GM12801 (cell line): ENCODE measurements around the gene RGR.

Experiments used
- CTCF ChIP-seq: IDR thresholded peaks from one replicate; pipeline ENCODE4 v1.5.1; 2011; ENCODE audit warnings: control low read depth; ENCODE audit not compliant: insufficient read length; ENCODE audit errors: extremely low read depth

RGR gene

GRCh38 chr10:84211566-84211965 lies 33.3 kb upstream of the RGR start:
- no peak for TF ChIP-seq CTCF

DNA sequence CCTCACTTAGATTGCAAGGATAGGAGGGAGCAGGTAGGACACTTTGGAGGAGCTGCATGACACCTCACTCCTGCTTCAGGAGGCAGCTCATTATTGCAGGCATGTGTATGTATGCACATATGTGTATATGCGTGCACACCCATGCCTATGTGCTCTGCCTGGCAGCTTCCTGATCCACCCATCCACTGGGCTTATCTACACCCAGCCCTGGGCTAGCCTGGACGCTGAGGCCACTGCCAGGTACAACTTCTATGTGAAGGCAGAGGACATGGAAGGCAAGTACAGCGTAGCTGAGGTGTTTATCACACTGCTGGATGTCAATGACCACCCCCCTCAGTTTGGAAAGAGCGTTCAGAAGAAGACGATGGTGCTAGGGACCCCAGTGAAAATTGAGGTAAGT lies 32.8 kb upstream of the RGR start:
- TF ChIP-seq CTCF, result no peak

DNA sequence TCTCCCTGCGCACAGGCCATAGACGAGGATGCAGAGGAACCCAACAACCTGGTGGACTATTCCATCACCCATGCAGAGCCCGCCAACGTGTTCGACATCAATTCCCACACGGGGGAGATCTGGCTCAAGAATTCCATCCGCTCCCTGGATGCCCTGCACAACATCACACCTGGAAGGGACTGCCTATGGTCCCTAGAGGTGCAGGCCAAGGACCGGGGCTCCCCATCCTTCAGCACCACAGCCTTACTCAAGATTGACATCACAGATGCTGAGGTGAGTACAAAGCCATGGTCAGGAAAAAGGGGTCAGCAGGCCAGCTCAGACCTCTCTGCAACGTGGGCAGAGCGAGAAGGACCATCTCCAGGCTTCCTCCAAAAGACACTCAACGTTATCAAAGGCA lies 31.8 kb upstream of the RGR start:
- TF ChIP-seq CTCF, result no peak

DNA sequence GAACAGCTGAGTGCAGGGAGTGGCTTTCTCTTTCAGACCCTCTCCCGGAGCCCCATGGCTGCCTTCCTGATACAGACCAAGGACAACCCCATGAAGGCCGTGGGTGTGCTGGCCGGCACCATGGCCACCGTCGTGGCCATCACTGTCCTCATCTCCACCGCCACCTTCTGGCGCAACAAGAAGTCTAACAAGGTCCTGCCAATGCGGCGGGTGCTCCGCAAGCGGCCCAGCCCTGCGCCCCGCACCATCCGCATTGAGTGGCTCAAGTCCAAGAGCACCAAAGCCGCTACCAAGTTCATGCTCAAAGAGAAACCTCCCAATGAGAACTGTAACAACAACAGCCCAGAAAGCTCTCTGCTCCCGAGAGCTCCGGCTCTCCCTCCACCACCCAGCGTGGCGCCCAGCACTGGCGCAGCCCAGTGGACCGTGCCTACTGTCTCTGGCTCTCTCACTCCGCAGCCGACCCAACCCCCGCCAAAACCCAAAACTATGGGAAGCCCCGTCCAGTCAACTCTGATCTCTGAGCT lies 30.7 kb upstream of the RGR start:
- no peak for TF ChIP-seq CTCF

DNA sequence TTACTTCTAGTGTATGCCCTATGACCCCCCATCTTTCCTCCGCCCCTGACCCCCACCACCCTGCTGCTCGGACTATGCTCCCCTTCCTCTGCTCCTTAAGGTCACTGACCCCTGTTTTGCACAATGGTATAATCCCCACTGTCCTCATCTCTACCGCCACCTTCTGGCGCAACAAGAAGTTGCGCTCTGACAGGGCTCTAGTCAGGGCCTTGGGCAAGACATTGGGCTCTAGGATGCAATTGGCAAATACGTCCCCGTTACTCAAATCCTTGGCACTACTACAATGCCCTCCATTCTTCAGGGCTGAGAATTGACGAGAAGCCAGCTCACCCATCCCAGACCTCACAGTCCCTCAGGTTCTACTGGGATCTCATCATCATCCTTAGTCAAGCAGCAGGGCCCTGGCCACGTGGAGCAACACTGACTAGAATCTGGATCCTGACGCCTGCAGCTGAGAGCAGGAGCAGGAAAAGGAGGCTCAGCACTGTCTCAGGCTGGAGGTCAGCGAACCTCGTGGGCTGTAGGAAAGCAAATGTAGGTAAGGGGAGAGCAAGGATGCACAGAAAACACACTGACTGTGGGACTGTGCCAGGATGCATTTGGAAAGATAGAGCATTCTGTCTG lies 30.1 kb upstream of the RGR start:
- TF ChIP-seq CTCF, result no peak

DNA sequence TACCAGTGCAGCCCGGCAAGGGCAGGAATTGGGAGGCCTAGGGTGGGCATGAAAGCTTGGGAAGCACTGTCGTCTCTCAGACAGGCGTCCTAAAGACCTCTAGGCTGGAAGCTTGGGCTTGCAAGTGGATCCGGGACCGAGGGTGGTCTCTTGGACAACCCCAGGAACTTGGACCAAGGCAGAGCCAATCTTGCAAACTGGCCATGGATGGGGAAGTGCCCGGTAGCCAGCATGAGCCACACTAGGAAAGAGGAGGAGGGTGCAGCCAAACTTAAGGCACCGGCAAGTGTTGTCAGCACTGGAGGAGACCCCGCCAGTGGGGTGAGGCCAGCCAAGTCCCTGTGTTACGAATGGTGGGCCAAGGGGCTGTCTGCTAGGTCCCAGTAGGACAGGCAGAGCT lies 28.0 kb upstream of the RGR start:
- no peak for TF ChIP-seq CTCF

DNA sequence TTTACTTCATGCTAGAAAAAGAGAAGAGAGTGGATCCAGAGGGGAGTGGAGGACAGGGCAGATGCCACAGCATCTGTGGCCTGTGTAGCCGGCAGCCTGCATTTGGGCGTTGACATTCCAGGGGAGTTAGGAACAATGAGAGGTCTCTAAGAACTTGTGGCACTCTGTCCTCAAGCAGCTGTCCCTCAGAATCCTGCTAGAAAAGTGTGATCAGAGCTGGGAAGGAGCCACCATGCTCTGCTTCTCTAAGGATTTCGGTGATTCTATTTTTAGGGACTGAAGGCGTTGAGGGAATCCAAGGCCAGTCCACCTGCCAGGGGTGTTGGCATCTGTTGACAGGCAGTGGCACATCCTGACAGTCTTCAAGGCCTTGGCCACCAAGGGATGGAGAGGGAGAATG lies 27.1 kb upstream of the RGR start:
- TF ChIP-seq CTCF, result no peak
